ENCODE results near the gene SRRM1.
A peak's percentile ranks its signal among the peaks of the same experiment; 100 is the strongest.

The SRRM1 gene

DNA sequence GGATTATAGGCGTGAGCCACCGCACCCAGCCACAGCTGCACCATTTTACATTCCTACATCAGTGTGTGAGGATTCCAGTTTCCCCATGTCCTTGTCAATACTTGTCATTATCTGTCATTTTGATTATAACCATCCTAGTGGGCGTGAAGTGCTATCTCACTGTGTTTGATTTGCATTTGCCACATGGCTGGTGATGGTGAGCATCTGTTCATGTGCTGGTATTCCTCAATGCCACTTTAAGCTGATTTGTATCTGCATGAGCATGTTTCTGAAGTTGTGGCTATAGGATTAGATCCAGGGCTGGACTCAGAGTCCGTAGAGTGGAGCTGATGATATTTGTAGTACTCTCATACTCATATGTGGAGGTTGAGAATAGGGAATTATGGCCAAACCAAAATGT, 36.6 kb downstream of the SRRM1 start:
- TF ChIP-seq NFRKB (IDR thresholded peaks at IDR 0.05) (no peak), LEF1 (IDR thresholded peaks at IDR 0.05; ENCODE audit: borderline replicate concordance) (no peak), FOXM1 (IDR thresholded peaks at IDR 0.05; ENCODE audit: borderline replicate concordance) (no peak), ZNF384 (IDR thresholded peaks at IDR 0.05) (no peak), TARDBP (IDR thresholded peaks at IDR 0.05) (no peak), ARNT (IDR thresholded peaks at IDR 0.05) (no peak), HDGF (IDR thresholded peaks at IDR 0.05; ENCODE audit: borderline replicate concordance) (no peak), SUZ12 (IDR thresholded peaks at IDR 0.05) (no peak), SP1 (IDR thresholded peaks at IDR 0.05) (no peak), ELF4 (IDR thresholded peaks at IDR 0.05) (no peak)
- no peak for DNase-seq (ENCODE audit: extremely low spot score)
- ChIA-PET CTCF (no interaction called here), POLR2A (no interaction called here)

DNA sequence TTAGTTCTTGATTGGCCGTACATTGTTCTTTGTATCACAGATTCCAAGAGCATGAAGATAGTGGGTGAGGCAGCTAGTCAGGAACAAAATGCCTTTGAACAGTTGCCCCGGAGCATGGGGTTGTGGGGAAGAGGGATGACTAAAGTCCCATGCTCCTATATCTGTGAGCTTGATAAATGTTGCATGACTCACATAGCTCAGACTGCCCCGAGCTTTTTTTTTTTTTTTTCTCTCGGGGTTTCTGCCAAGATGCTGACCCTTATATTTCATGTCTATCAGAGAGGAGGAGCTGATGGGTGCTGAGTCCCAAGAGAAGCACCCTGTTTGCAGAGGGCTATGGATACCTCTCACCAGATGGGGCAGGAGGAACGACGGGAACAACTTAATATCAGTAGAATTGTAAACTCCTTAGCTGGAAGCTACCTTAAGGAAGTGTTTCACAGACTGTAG, 40.6 kb downstream of the SRRM1 start:
- ChIA-PET POLR2A (interaction anchor here (0.8 to 1.0 kb wide), 2 partner anchors 61 to 148 kb away, joined by 3 read pairs; partner anchors contain the start of gene CLIC4), CTCF (interaction anchor here (0.7 to 1.6 kb wide), 7 partner anchors 19 to 169 kb away, joined by 3 to 10 read pairs (median 4); no protein-coding TSS in a partner anchor)
- no peak for DNase-seq (ENCODE audit: extremely low spot score)
- TF ChIP-seq ZNF384 (IDR thresholded peaks at IDR 0.05), result peak; percentile 41; the same call in 1 of the 2 replicates
- TF ChIP-seq HDGF (IDR thresholded peaks at IDR 0.05; ENCODE audit: borderline replicate concordance), result no peak

DNA sequence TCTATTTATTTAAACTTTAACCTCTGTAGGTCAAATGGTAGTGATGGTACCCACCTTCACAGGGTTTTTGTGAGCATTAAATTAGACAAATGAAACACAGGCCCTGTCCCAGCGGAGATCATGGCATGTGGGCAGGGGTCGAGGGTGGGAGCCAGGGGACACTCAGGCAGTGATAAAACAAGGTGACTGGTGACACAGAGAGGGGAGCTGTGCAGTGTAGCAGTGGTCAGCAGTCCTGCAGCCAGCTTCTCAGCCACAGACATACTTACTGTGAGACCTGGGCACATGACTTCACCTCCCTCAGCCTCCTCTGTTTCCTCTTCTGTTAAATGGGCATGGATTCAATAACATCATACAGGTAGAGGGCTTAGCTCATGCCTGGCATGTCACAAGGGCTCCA, 44.9 kb downstream of the SRRM1 start:
- ChIA-PET CTCF (interaction anchor here (0.6 to 3.0 kb wide), 25 partner anchors 9 to 266 kb away, joined by 3 to 33 read pairs (median 4); partner anchors contain the start of gene CLIC4), POLR2A (interaction anchor here (0.6 to 2.8 kb wide), 4 partner anchors 17 to 147 kb away, joined by 3 to 15 read pairs (median 4); partner anchors contain the start of gene CLIC4)
- TF ChIP-seq NFRKB (IDR thresholded peaks at IDR 0.05), result no peak
- TF ChIP-seq, protein P1, sequence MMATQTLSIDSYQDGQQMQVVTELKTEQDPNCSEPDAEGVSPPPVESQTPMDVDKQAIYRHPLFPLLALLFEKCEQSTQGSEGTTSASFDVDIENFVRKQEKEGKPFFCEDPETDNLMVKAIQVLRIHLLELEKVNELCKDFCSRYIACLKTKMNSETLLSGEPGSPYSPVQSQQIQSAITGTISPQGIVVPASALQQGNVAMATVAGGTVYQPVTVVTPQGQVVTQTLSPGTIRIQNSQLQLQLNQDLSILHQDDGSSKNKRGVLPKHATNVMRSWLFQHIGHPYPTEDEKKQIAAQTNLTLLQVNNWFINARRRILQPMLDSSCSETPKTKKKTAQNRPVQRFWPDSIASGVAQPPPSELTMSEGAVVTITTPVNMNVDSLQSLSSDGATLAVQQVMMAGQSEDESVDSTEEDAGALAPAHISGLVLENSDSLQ (IDR thresholded peaks at IDR 0.05), result no peak
- TF ChIP-seq ARNT (IDR thresholded peaks at IDR 0.05), result no peak
- DNase-seq (ENCODE audit: extremely low spot score), result no peak

DNA sequence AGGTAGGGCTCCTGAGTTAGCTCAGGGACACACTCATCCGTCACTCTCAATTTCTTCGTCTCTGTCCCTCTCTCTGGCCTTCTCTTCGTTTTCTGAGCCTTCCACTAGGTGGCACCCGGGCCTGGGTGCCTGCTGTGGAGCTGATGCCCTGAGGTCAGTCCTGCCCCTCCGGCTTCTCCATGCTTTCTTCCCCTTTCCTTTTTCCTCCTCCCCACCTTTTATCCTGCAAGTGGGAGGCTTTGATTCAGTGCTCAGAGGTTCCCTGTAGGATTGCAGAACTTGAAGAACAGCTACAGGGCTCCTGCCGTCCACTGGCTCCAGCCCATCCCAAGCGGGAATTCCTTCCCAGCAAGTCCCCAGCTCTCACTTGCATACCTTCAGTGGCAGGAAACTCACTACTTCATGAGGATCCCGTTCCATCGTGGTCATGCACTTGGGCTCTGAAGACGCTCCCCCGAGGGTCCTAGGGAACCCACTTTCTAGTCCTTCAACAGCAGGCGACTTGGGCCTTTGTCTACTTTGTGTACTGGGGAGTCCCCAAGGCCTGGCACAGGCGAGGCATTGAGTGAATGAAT, 45.6 kb downstream of the SRRM1 start:
- ChIA-PET POLR2A (interaction anchor here (0.6 to 2.8 kb wide), 5 partner anchors 16 to 146 kb away, joined by 3 to 15 read pairs (median 4); partner anchors contain the start of gene CLIC4), CTCF (interaction anchor here (0.6 to 3.0 kb wide), 27 partner anchors 8 to 265 kb away, joined by 3 to 33 read pairs (median 4); partner anchors contain the start of gene CLIC4)
- DNase-seq (ENCODE audit: extremely low spot score), result peak; percentile 80
- TF ChIP-seq ARNT (IDR thresholded peaks at IDR 0.05) (no peak), L3MBTL2 (conservative IDR thresholded peaks at IDR 0.05) (no peak), SP1 (IDR thresholded peaks at IDR 0.05) (no peak), ZNF384 (IDR thresholded peaks at IDR 0.05) (no peak)

DNA sequence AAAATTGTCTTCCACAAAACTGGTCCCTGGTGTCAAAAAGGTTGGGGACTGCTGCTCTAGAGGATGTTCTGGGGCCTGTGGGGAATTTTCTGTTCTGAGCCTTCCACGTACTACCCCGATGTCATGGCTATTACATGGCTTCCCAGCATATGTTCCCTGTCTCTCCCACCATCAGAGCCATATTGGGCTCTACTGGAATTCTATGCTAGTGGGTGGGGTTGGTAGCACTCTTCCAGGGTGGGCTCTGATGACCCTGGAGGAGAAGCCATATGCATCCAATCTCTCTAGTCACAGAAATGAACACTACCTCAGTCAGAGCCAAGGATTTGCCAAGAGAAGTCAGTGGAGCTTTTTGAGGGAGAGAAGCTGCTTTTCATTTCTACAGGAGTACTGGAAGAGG, 47.9 kb downstream of the SRRM1 start:
- TF ChIP-seq LEF1 (IDR thresholded peaks at IDR 0.05; ENCODE audit: borderline replicate concordance) (no peak), SP1 (IDR thresholded peaks at IDR 0.05) (no peak), HDGF (IDR thresholded peaks at IDR 0.05; ENCODE audit: borderline replicate concordance) (no peak), SUZ12 (IDR thresholded peaks at IDR 0.05) (no peak), L3MBTL2 (conservative IDR thresholded peaks at IDR 0.05) (no peak), ARNT (IDR thresholded peaks at IDR 0.05) (no peak), ZNF384 (IDR thresholded peaks at IDR 0.05) (no peak), NFRKB (IDR thresholded peaks at IDR 0.05) (no peak), FOXM1 (IDR thresholded peaks at IDR 0.05; ENCODE audit: borderline replicate concordance) (no peak), ELF4 (IDR thresholded peaks at IDR 0.05) (no peak), FOXA1 (IDR thresholded peaks at IDR 0.05) (no peak), FOXK2 (IDR thresholded peaks at IDR 0.05) (no peak), BHLHE40 (IDR thresholded peaks at IDR 0.05; ENCODE audit: borderline replicate concordance) (no peak)
- CTCF ChIA-PET, result interaction anchor here (0.6 to 2.3 kb wide), 3 partner anchors 38 to 141 kb away, joined by 3 to 6 read pairs (median 4); no protein-coding TSS in a partner anchor
- POLR2A ChIA-PET, result no interaction called here

DNA sequence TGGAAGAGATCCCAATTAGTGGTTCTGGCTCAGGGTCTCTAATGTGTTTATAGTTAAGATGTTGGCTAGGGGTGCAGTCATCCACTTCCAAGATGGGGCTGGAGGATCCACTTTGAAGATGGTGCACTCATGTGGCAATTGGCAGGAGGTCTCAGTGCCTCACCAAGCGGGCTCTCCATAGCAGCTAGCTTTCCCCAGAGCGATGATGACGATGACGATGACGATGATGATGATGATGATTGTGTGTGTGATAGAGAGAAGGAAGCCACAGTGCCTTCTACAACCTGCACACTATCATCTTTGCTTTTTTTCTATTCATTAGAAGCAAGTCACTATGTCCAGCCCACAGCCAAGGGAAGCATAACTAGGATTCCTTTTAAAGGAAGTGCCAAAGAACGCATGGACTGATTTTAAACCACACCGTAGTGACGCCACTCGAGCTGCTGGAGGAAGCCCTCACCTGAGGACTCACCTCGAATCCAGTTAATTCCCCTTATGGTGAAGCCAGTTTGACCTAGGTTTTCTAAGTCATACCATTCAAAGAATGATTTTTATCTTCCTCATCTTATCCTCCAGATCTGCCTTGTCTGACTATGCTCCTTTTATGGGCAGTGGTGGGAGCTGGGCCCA, 49.4 kb downstream of the SRRM1 start:
- CTCF ChIA-PET, result interaction anchor here (2.3 kb wide), 1 partner anchor 138 kb away, joined by 6 read pairs; no protein-coding TSS in a partner anchor
- POLR2A ChIA-PET, result interaction anchor here (0.7 kb wide), 1 partner anchor 13 kb away, joined by 3 read pairs; no protein-coding TSS in a partner anchor
- no peak for DNase-seq (ENCODE audit: extremely low spot score)
- TF ChIP-seq, protein P1 (IDR thresholded peaks at IDR 0.05), result no peak
- TF ChIP-seq ARNT (IDR thresholded peaks at IDR 0.05) (no peak), ZNF384 (IDR thresholded peaks at IDR 0.05) (no peak), TARDBP (IDR thresholded peaks at IDR 0.05) (no peak), FOXA1 (IDR thresholded peaks at IDR 0.05) (no peak), FOXK2 (IDR thresholded peaks at IDR 0.05) (no peak), L3MBTL2 (conservative IDR thresholded peaks at IDR 0.05) (no peak), SUZ12 (IDR thresholded peaks at IDR 0.05) (no peak), NFRKB (IDR thresholded peaks at IDR 0.05) (no peak), ELF4 (IDR thresholded peaks at IDR 0.05) (no peak), FOXM1 (IDR thresholded peaks at IDR 0.05; ENCODE audit: borderline replicate concordance) (no peak), HDGF (IDR thresholded peaks at IDR 0.05; ENCODE audit: borderline replicate concordance) (no peak)

More for the DNA sequence above, 47.9 kb downstream of the SRRM1 start:
- no peak for DNase-seq (ENCODE audit: extremely low spot score)

Data from HEK293T (cell line).